Islet precursor cell (in vitro differentiated cells): Measurements from ENCODE around the gene ZBBX.
A peak's percentile ranks its signal among the peaks of the same experiment; 100 is the strongest.
"Not testable (repeated sequence)": the region's sequence is repeated elsewhere in the genome, so short reads cannot be mapped to it uniquely, and the experiment has no call there.

Experiments used
- DNase-seq: peaks from one replicate; pipeline ENCODE4 v3.0.0-alpha.2; 2018

ZBBX gene, protein sequence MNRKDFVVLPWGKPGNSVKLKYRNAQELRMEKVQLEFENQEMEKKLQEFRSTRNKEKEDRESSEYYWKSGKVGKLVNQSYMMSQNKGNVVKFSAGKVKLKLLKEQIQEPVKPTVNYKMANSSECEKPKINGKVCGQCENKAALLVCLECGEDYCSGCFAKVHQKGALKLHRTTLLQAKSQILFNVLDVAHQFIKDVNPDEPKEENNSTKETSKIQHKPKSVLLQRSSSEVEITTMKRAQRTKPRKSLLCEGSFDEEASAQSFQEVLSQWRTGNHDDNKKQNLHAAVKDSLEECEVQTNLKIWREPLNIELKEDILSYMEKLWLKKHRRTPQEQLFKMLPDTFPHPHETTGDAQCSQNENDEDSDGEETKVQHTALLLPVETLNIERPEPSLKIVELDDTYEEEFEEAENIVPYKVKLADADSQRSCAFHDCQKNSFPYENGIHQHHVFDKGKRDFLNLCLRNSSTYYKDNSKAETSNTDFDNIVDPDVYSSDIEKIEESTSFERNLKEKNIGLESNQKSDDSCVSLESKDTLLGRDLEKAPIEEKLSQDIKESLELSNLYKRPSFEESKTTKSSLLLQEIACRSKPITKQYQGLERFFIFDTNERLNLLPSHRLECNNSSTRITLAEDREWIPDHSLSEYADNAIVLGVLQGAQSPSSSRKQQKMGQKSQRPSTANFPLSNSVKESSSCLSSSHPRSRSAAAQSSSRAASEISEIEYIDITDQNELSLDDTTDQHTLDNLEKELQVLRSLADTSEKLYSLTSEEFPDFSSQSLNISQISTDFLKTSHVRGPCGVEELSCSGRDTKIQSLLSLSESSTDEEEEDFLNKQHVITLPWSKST

DNA sequence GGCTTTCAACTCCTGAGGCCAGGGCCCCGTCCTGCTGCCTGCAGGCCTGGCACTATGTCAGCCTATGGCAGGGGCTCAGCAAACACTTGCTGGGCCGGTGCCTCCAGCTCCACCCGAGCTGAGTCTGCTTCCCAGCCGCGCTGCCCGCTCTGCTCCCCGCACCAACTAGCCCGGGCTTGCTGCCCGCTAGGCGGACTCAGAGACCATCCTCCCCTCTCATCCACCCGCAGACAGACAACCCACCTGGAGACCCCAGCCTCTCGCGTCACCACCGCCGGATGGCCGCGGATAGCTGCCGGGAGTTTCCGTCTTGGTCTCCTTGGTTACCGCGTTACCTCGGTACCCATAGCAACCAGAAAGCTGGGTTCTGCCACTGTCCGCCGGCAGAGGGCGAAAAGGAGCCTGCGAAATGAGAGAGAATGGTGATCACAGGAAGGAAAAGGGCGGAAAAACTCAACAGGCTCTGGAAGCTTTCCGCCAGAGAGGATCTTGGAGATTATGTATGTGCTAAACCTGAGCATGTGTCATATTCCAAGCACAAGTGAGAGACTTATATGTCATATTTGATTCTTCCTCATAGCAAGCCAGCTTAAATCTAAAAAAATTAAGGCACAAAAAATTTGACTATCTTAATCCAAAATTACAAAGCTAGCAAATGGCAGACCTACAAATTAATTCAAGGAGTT lies at the start of gene ZBBX:
Gene ZBBX (minus strand): TSS at position 294 of the 686 bp plus-strand sequence. CDS start 7,396 bp downstream, outside the sequence.
- DNase-seq, result peak; percentile 98

DNA sequence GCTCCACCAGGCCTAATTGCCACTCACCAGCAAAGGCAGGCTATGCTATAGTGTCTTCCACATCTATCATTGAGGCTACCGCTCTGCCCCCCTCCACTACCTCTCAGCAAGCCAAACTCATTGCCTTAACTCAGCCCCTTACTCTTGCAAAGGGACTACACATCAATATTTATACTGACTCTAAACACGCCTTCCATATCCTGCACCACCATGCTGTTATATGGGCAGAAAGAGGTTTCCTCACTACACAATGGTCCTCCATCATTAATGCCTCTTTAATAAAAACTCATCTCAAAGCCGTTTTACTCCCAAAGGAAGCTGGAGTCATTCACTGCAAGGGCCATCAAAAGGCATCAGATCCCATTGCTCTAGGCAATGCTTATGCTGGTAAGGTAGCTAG lies 46.9 kb upstream of the ZBBX start:
- not testable (repeated sequence) for DNase-seq

DNA sequence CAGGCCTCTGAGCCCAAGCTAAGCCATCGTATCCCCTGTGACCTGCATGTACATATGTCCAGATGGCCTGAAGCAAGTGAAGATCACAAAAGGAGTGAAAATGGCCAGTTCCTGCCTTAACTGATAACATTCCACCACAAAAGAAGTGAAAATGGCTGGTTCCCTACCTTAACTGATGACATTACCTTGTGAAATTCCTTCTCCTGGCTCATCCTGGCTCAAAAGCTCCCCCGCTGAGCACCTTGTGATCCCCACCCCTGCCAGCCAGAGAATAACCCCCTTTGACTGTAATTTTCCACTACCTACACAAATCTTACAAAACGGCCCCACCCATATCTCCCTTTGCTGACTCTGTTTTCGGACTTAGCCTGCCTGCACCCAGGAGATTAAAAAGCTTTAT lies 42.3 kb upstream of the ZBBX start:
- not testable (repeated sequence) for DNase-seq

DNA sequence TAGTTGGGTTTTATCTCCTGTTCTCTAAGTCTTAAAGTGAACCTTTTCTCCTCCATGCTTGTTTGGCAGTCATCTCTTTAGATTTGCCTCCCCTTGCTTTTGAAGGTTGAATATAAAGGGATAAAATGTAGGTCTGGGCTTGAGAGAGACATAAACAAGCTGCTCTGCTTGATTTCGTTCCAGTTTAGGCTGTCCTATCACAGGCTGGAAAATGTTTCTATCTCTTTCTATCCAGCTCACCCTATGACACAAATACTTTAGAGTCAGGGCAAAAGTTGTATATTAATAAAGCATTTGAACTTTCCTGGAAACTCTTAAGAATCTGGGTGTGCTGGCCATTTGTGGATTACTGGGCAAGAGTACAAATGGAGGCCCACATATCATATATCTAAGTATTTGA lies 29.5 kb upstream of the ZBBX start:
- no peak for DNase-seq

DNA sequence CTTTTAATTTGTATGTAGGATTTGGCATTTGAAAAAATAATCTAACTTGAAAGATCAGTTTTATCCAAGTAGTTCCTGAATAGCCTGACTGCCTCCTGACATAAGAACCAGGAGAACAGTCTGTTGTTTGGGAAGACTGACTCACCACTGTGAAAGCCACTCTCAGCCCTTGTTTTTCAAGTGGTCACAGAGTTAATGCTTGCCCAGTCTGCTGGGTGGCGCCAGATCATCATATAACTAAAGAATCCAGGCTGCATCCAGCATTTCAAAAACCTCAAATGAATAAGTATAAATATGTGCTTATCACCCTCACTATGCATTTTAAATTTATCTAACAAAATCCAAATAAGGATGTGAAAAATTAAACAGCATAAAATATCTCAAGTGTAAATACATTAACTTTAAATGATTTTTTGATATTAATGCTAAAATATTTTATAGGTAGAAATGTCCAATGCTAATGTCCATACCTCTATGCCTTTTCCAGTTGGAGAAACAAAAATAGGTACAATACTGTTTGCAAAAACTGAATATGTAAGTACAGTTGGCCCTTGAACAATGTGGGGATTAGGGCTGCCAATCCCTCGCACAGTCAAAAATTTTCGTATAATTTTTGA lies 26.9 kb upstream of the ZBBX start:
- peak; percentile 83 for DNase-seq

DNA sequence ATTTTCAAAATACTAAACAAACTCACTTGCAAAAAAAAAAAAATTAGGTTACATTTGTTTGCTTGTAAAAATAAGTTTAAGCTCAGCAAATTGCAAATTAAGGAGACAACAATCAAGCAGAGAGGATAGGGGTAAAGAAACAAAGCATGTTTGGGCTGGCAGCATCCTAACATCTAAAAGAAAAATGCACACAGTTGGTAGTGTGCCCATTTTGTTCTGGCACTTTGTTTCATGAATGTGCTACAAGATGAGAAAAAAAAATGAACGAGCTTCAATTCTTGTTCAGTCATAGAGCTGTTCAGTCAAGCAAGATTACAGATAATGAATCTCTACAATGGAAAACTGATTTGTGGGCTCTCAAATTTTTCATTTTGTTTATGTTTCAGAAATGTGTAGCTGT lies 17.7 kb upstream of the ZBBX start:
- DNase-seq, result no peak

DNA sequence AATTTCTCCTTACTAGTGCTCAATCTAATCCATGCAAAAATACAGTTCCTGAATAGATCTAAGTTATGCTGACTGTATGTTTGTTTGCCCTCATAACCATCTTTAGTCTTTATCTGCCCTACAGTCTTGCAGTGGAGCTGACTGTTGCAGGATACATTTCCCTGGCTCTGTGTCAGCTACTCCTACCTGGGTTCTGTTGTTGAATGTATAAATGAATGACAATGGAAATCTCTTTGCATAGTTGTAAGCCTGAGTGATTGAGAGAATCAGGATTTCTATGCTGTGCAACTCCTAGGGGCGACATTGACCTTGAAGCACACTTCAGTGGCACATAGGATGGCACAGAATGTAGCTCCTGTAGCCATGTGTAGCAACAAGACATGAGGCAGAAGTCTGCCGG lies 16.0 kb upstream of the ZBBX start:
- DNase-seq, result no peak

DNA sequence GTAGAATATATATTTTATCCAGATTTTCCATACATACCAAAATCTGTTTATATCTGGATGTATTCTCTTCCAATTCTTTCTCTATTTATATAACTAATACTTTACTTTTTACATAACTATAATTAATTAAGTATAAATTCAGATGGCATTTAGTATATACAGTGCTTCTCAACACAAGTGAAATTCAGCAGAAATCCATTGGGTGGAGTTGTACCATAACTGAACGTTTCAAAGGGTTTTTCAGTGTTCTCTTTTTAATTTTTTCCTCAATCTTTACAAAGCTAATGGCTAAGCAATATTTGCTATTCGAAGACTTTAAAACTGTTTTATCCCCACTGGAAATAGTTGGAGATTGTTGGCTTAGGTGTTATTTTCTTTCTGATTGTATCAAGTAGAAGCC lies 13.9 kb upstream of the ZBBX start:
- DNase-seq, result no peak

DNA sequence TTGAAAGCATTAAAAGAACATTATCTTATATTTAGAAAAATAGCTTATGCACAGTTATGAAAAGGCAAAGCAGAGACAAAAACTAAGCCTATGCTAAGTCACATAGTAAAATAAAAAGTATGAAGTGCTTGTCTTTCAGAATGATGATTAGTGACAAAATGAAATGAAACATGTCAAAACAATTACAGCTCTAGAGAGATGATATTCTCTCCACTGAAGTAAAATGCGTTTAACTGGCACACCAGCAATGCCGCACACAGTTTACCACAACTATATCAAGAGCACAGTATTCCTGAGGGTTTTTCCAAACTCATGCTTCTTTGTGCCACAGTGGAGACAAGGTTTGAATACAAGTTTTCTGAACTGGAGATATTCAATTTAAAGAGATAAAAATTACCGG lies 2.1 kb upstream of the ZBBX start:
- DNase-seq, result no peak

DNA sequence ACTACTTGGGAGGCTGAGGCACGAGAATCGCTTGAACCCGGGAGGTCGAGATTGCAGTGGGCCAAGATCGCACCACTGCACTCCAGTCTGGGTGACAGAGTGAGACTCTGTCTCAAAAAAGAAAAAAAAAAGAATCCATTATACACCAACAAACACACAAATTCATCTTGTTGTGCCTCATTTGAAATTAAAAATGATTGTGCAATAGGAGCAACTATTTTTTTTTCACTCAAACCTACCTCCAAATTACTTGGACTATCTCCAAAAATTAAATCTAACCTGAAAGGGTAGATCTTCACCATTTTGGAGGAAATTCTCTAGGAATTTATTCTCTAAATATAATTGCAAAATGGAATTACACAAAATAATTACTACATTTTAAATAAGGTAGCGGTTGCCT lies 4.6 kb downstream of the ZBBX start:
- no peak for DNase-seq

DNA sequence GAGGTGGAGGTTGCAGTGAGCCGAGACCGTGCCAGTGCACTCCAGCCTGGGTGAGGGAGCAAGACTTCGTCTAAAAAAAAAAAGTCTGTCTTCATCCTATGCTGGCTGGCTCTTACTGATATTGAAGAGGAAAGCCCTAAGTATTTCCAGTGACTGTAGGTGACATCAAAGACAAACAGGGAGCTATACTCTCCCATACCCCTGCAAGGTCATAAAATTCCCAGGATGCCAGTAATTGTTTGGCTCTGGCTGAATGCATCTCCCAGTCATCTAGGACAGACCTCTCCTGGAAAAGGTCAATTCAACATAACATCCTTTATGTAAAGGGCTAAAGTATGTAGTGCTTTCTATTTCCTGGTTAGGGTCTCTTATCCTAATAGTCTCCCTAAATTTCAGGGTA lies 8.0 kb downstream of the ZBBX start:
- peak; percentile 87 for DNase-seq

DNA sequence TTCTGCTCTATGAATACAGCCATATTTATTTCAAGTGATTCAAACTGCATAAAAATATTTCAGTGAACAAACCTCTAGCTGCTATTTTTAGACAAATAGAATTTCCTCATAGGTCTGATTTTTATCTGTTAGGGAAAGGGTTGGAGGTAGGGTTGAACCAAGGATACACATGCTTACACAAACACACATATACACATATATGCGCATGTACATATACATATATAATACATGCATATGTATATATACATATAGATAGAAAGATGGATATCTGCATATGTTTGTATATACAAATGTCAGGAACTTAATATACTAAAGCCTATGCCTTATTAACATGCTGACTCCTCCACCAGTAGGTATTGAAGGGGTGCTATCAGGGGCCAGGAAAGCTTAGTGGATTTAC lies 18.1 kb downstream of the ZBBX start:
- no peak for DNase-seq

DNA sequence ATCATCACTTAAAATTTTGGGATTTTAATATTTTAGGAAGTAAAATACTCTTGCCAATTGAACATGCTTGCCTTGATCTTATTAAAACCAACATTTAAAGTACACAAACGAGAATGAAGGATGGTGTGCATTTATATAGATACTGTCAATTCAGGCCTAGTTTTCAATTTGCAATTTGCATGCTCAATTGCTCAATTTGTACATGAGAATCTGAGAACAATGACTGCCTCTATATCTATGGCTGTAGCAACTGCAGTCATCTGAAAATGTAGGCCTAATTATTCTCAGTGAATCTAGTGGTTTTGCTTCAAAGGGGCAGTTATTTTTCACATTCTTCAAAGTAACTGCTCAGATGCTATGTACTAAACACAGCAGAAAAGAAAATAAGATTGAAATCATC lies 18.8 kb downstream of the ZBBX start:
- no peak for DNase-seq

DNA sequence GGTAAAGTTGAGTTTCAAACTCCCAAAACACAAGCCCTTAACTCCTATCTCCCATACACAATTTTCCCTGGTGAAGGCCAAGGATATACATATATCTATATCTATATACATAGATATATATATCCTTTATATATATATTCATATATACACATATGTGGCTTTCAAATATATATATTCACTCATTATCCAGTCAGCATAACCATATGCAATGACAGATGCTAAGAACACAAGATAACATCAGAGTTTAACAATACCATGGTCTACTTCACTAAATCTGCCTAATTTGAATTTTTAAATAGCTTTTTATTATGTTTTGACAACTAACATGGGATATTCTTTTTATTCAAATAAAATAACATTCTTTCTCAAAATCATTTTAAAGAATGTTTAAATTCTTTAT lies 24.7 kb downstream of the ZBBX start:
- no peak for DNase-seq

DNA sequence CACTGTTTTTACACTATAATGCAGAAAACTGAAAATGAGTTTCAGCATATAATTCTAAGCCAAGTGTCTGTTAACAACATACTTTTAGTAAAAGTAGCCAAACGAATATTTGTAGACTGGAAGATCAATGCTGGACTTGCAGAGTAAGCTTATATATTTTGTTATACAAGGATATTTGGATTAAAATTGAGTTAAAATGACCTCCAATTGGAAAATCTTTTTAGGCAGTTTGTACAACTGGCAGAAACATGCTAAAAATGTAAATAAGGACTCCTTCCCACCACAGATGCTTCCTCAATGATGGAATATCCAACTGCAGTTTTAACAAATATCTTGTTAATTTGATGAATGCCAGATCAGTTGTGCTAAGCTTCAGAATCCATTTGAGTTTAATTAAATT lies 25.3 kb downstream of the ZBBX start:
- no peak for DNase-seq

DNA sequence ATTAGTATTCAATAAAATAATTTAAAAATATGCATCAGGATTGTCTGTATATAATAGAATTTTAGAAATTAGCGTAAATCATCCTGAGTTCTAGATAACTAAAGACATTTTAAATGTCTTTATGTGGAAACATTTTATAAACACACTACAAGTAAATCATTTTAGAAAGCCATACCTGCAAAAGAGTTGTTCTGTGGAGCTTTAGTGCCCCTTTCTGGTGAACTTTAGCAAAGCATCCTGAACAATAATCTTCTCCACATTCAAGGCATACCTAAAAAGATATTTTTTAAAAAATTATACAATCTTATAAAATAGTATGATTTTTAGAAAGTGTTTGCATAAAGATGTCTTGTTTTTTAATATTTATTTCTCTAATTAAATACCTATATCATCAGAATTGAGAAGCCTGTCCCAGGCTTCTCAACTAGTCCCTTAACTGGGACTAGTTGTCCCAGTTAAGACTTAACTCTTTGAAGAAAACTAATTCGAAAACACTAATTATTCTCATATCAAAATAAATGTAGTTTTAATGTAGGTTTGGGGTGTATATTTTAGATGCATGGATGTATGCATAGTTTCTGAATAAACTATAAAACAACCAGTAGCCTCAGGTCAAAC lies 29.7 kb downstream of the ZBBX start:
- no peak for DNase-seq

DNA sequence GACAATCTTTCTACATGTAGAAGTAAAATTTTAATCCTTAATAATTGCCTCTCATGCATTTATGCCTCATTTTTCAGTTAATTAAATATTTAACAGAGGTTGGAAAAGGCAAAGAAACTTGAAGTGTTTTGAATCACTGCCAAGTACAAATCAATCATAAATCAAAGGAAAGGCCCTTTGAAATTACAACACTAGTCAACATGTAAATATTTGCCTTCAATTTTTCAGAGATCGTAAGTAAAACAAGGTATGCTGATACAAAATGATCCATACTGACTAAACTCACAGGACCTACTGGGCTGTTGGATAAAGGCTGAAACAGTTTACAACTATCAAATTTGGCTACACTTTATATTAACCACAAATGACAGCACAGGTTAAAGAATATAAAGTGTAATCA lies 33.9 kb downstream of the ZBBX start:
- no peak for DNase-seq

DNA sequence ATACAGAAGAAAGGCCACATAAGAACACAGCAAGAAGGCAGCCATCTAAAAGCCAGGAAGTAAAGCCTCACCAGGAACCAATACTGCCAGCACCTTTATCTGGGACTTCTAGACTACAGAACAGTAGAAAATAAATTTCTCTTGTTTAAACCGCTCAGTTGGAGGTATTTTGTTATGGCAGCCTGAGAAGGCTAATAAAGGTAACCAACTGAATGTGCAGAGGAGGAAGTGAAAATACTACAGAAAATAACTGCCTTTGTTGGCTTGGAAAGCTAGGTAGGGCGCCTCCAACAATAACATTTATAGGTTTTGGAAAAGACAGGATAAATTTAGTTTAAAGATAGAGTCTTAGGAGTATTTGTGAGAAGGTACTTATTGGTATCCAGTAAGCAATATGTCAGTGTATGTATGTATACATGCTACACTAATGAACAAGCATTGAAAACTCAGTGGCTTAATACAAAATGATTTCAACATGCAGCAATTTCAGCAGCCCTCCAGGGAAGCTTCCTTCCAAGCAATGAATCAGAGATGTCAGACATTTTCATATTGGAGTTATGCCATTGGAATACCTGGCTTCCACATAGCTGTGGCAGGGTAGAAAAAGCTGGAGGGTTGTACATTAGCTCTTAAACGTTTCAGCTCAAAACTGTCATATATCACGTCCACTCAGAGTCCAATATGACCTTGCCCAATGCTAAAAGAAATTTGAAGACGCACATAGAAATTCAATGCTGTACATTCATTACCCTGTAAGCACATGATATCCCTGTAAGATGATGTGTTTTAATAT lies 48.9 kb downstream of the ZBBX start:
- no peak for DNase-seq

DNA sequence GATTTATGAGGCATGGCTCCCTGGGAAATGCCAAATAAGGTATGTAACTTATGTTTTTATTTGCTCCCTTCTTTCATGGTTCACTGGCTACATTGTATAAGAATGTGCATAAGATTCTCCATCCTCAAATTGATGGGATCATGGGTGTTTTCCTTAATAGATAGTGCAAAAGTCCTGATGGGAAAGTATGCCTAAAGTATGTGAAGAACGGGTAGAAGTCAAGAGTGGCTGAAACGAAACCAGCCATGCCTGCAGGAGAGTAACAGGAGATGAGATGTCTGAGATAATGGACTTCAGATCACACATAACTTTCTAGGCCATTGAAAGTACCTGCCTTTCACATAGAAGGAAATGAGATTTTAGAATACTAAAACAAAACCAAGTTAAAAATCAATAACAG lies 56.5 kb downstream of the ZBBX start:
- no peak for DNase-seq

DNA sequence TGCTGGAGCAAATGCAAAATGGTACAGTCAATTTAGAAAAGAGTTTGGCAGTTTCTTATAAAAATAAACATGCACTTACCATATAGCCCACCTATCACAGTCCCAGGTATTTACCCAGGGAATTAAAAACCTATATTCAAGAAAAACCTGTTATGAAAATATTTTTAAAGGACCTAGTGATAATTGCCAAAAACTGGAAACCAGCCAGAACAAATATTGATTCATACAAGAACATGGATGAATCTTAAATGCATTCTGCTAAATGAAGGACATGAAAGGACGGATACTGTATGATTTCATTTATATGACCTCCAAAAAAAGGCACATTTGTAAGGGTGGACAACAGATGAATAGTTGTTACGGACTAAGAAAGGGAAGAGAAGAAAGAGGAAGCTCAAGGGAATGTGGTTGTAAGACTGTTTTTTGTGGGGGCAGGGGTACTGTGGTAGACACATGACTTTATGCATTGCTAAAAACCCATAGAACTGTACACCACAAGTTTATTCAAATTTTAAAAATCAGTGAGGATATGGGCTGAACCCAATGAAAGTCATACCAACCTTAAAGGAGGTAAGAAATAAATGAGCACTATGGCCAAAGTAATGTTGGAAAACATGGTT lies 61.0 kb downstream of the ZBBX start:
- no peak for DNase-seq

DNA sequence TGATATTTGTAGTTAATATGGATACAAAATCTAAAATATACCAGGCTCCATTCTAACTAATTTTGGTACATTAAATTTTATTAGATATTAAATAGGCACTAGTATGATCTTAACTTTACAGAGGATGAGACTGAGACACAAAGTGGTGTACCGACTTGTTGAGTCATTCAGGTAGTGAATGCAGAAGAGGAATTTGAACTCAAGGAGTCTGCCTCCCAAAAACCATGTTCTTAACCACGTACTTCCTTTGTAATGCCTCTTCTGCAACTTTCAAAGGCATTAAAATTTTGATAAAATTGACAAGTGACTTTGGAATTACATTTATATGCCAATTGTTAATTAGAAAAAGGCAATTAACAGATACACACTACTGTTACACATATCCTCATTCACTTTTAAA lies 61.8 kb downstream of the ZBBX start:
- DNase-seq, result no peak
